DOHH2 (cell line): Measurements from ENCODE around the gene METTL22.

Experiments used
- H3F3A ChIP-seq: fragments of 200-600 bp; sonication (generic), shearing (Covaris generic); 2 replicates; pipeline ENCODE4 v1.6.0; 2016; ENCODE audit warnings: antibody characterized with exemption, mild to moderate bottlenecking; ENCODE audit not compliant: control insufficient read depth, insufficient read depth
- H3K27ac ChIP-seq: fragments of 200-600 bp; sonication (generic); 2 replicates; pipeline ENCODE4 v1.5.1; 2014; ENCODE audit warnings: low read depth, mild to moderate bottlenecking, low read length, moderate library complexity
- H3K27me3 ChIP-seq: fragments of 200-600 bp; sonication (generic); 2 replicates; pipeline ENCODE4 v1.6.1; 2014; ENCODE audit warnings: mild to moderate bottlenecking, low read length, mixed read lengths; ENCODE audit not compliant: control insufficient read depth
- H3K36me3 ChIP-seq: fragments of 200-600 bp; sonication (generic); 2 replicates; pipeline ENCODE4 v1.6.1; 2014; ENCODE audit warnings: mild to moderate bottlenecking, low read length, moderate library complexity, mixed read lengths; ENCODE audit not compliant: control insufficient read depth
- H3K4me1 ChIP-seq: fragments of 200-600 bp; sonication (generic); 2 replicates; pipeline ENCODE4 v1.6.1; 2014; ENCODE audit warnings: mild to moderate bottlenecking, low read length, mixed read lengths; ENCODE audit not compliant: control insufficient read depth
- H3K4me2 ChIP-seq: fragments of 200-600 bp; sonication (generic); 2 replicates; pipeline ENCODE4 v1.6.0; 2014; ENCODE audit warnings: mild to moderate bottlenecking, low read length, moderate library complexity
- H3K4me3 ChIP-seq: fragments of 200-600 bp; sonication (generic); 2 replicates; pipeline ENCODE4 v1.5.1; 2014; ENCODE audit warnings: mild to moderate bottlenecking, low read length, mixed read lengths
- H3K79me2 ChIP-seq: fragments of 200-600 bp; sonication (generic); 2 replicates; pipeline ENCODE4 v1.6.1; 2014; ENCODE audit warnings: mild to moderate bottlenecking, low read length, mixed read lengths; ENCODE audit not compliant: control insufficient read depth
- H3K9me2 ChIP-seq: fragments of 200-600 bp; sonication (generic); replicated peaks from 2 replicates; pipeline ENCODE4 v1.6.1; 2014; ENCODE audit warnings: mild to moderate bottlenecking, low read length, mixed read lengths; ENCODE audit not compliant: control insufficient read depth
- H3K9me3 ChIP-seq: fragments of 200-600 bp; sonication (generic); 2 replicates; pipeline ENCODE4 v1.6.1; 2014; ENCODE audit warnings: antibody characterized with exemption, low read length, mixed read lengths; ENCODE audit not compliant: control insufficient read depth, insufficient read depth
- H4K20me1 ChIP-seq: fragments of 200-600 bp; sonication (generic); 2 replicates; pipeline ENCODE4 v1.6.0; 2014; ENCODE audit warnings: low read depth, mild to moderate bottlenecking, antibody characterized with exemption, low read length, moderate library complexity; ENCODE audit not compliant: control insufficient read depth, insufficient read depth
- EZH2phosphoT487 ChIP-seq: fragments of 200-600 bp; sonication (generic); IDR thresholded peaks from 2 replicates; pipeline ENCODE4 v1.6.1; 2017; ENCODE audit warnings: borderline replicate concordance, mild to moderate bottlenecking, antibody characterized with exemption, low read length, moderate library complexity, mixed read lengths
- TF ChIP-seq, protein P1 (sequence below): fragments of 200-600 bp; sonication (generic); IDR thresholded peaks from one replicate; pipeline ENCODE4 v1.5.1; 2014; ENCODE audit warnings: antibody characterized with exemption, mild to moderate bottlenecking, low read depth, low read length; ENCODE audit not compliant: poor library complexity, severe bottlenecking

METTL22 gene

DNA sequence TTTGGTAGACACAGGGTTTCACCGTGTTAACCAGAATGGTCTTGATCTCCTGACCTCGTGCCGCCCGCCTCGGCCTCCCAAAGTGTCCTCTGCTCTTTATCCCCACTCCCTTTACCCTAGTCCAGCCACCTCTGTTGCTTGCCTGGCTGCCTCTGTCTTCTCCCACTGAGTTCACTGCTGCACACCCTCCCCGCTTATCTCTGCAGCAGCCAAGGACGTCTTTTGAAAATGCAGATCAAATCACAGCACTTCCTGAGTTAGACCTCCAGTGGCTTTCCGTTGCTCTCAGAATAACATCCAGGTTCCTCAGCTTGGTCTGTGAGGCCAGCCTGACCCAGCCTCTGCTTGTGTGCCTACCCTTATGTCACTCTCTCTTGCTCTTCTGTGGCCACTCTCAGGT, 5.4 kb downstream of the METTL22 start:
- TF ChIP-seq, protein P1, sequence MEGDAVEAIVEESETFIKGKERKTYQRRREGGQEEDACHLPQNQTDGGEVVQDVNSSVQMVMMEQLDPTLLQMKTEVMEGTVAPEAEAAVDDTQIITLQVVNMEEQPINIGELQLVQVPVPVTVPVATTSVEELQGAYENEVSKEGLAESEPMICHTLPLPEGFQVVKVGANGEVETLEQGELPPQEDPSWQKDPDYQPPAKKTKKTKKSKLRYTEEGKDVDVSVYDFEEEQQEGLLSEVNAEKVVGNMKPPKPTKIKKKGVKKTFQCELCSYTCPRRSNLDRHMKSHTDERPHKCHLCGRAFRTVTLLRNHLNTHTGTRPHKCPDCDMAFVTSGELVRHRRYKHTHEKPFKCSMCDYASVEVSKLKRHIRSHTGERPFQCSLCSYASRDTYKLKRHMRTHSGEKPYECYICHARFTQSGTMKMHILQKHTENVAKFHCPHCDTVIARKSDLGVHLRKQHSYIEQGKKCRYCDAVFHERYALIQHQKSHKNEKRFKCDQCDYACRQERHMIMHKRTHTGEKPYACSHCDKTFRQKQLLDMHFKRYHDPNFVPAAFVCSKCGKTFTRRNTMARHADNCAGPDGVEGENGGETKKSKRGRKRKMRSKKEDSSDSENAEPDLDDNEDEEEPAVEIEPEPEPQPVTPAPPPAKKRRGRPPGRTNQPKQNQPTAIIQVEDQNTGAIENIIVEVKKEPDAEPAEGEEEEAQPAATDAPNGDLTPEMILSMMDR = no peak
- no peak for TF ChIP-seq EZH2phosphoT487
- Histone ChIP-seq H3K27ac (no peak overlapping the region), H3K4me3 (no peak overlapping the region), H3K9me2 (no peaks in the 10 kb centered on the region), H3K4me2 (no peak overlapping the region), H3F3A (no peaks in the 10 kb centered on the region), H3K4me1 (peaks cover 15% of the 10 kb centered on the region), H3K36me3 (peaks cover 68% of the 10 kb centered on the region), H3K79me2 (peaks cover 35% of the 10 kb centered on the region), H3K9me3 (no peaks in the 10 kb centered on the region), H4K20me1 (no peaks in the 10 kb centered on the region), H3K27me3 (no peaks in the 10 kb centered on the region)

DNA sequence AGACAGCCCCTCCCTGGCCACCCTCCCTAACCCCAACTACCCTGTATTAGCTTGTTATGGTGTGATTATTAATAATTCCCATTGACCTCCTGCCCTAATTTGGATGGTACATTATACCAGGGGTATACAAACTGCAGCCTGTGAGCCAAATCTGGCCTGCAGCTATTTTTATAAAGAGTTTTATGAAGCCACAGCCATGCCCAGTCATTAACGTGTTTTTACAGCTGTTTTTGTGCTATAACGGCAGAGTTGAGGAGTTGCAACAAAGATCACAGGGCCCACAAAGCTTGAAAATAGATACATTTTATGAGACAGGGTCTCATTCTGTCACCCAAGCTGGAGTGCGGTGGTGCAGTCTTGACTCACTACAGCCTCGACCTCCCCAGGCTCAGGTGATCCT, 6.0 kb downstream of the METTL22 start:
- TF ChIP-seq, protein P1 = no peak
- no peak for TF ChIP-seq EZH2phosphoT487
- no peak overlapping the region for H3K4me2 ChIP-seq
- H3K27ac ChIP-seq = no peak overlapping the region
- no peaks in the 10 kb centered on the region for H3K9me2 ChIP-seq
- no peaks in the 10 kb centered on the region for H4K20me1 ChIP-seq
- H3K9me3 ChIP-seq = no peaks in the 10 kb centered on the region
- H3K4me3 ChIP-seq = no peak overlapping the region
- peaks cover 30% of the 10 kb centered on the region for H3K79me2 ChIP-seq
- no peaks in the 10 kb centered on the region for H3F3A ChIP-seq
- H3K4me1 ChIP-seq = peaks cover 15% of the 10 kb centered on the region
- H3K36me3 ChIP-seq = peaks cover 73% of the 10 kb centered on the region
- no peaks in the 10 kb centered on the region for H3K27me3 ChIP-seq

DNA sequence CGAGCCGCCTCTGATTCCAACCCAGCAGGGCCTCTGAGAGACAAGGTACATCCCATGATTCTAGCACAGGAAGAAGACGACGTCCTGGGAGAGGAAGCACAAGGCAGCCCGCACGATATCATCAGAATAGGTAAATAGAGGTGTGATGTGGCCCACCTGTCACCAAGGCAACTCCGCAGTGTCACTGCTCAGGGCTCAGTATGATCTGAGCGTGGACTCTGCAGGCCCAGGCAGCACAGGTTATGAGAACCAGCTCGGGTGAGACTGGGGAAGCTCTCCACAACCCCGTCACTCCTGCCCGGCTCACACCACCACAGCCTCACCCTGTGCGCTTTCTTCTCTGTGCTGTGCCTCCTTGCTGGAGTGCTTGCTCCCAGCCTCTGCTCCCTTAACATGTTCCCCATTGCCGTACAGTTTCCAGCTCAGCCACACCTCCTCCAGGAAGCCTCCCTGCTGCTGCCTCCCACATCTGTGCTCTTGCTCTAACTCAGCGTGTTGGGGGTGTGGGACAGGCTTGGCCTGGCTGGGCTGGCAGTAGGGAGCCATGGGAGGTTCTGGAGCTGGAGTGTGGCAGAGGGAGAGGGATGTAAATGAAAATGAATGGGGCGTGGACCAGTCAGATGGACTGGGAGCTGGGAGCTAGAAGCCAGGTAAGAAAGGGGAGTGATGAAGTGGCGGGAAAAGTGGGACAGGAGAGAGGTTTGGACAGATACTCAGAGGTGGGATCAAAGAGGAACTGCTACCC, 7.7 kb downstream of the METTL22 start:
- no peaks in the 10 kb centered on the region; the same call in 1 of the 2 replicates for H4K20me1 ChIP-seq
- H3K4me1 ChIP-seq = no peaks in the 10 kb centered on the region
- H3F3A ChIP-seq = no peaks in the 10 kb centered on the region
- H3K27me3 ChIP-seq = no peaks in the 10 kb centered on the region
- TF ChIP-seq, protein P1 = no peak
- no peak for TF ChIP-seq EZH2phosphoT487
- H3K9me2 ChIP-seq = no peaks in the 10 kb centered on the region
- H3K9me3 ChIP-seq = no peaks in the 10 kb centered on the region
- no peak overlapping the region for H3K4me3 ChIP-seq
- H3K79me2 ChIP-seq = peaks cover 13% of the 10 kb centered on the region
- H3K36me3 ChIP-seq = peaks cover 80% of the 10 kb centered on the region
- H3K27ac ChIP-seq = no peak overlapping the region
- no peak overlapping the region for H3K4me2 ChIP-seq
